ENCODE results near the gene INVS. TPM values are rescaled to one million over a fixed set of nuclear protein-coding genes. Genes with fewer than 3 reads are reported as not detected.

The INVS gene
- polyA plus RNA-seq, 1 experiment, result 9.7 TPM

GRCh38 chr9:100082782-100083181 lies 16.3 kb upstream of the INVS start:
- CTCF ChIA-PET, result interaction anchor here (0.6 kb wide), 1 partner anchor 81 kb away, joined by 3 read pairs; no protein-coding TSS in a partner anchor
- POLR2A ChIA-PET, result no interaction called here
- Histone ChIP-seq H3K36me3 (ENCODE audit: control insufficient read depth, insufficient read depth, low read length) (no peaks in the 10 kb centered on the region), H3K4me3 (ENCODE audit: low read depth, low read length) (no peak overlapping the region), H3K27me3 (ENCODE audit: control insufficient read depth, insufficient read depth, low read length) (no peaks in the 10 kb centered on the region)
- peak; percentile 20 for DNase-seq (ENCODE audit: low read depth)
- no peak for TF ChIP-seq CTCF (IDR thresholded peaks at IDR 0.05; ENCODE audit: insufficient read depth, low read depth, low read length)

DNA sequence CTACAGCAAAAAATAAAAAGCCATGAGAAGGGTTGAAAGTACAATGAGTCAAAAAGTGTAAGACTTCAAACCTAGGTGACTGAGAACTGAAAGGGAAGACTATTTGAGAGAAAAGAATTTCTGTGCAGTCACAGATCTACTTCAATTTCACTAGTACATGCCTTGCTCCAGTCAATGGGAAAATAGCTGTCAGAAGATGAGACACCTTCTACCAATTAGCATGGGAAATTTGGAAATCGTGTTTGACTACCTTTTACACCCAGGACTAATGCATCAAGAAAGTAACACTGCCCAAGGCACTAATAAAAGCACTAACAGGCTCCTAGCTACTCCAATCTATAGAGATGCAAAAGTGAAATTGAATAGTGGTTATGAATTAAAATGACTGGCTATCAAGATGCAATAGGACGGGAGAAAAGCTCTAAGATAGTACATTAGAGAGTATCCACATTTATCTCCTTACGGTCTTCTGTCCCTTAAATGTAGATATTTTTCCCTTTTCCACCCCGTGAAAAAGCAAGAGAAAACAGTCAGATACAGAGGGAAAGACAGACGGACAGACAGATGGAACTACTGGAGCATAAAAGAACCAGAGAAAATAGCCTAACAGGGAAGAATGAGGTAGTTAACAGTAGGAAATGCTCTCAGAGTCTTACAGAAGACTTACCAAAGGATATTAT lies 15.5 kb upstream of the INVS start:
- Histone ChIP-seq H3K27me3 (ENCODE audit: control insufficient read depth, insufficient read depth, low read length) (no peaks in the 10 kb centered on the region; the same call in 1 of the 2 replicates), H3K36me3 (ENCODE audit: control insufficient read depth, insufficient read depth, low read length) (no peaks in the 10 kb centered on the region), H3K4me3 (ENCODE audit: low read depth, low read length) (no peak overlapping the region)
- POLR2A ChIA-PET, result no interaction called here
- CTCF ChIA-PET, result interaction anchor here (0.6 to 1.1 kb wide), 2 partner anchors 9 to 82 kb away, joined by 3 to 6 read pairs; no protein-coding TSS in a partner anchor
- TF ChIP-seq CTCF (IDR thresholded peaks at IDR 0.05; ENCODE audit: insufficient read depth, low read depth, low read length), result no peak
- no peak for DNase-seq (ENCODE audit: low read depth)

GRCh38 chr9:100084128-100084453 lies 15.0 kb upstream of the INVS start:
- POLR2A ChIA-PET, result no interaction called here

GRCh38 chr9:100084734-100085133 lies 14.3 kb upstream of the INVS start:
- Histone ChIP-seq H3K4me3 (ENCODE audit: low read depth, low read length) (no peak overlapping the region), H3K36me3 (ENCODE audit: control insufficient read depth, insufficient read depth, low read length) (no peaks in the 10 kb centered on the region), H3K27me3 (ENCODE audit: control insufficient read depth, insufficient read depth, low read length) (no peaks in the 10 kb centered on the region; the same call in 1 of the 2 replicates)
- no peak for TF ChIP-seq CTCF (IDR thresholded peaks at IDR 0.05; ENCODE audit: insufficient read depth, low read depth, low read length)
- ChIA-PET POLR2A (no interaction called here), CTCF (no interaction called here)
- DNase-seq (ENCODE audit: low read depth), result no peak

More at GRCh38 chr9:100084128-100084453, 15.0 kb upstream of the INVS start:
- no peaks in the 10 kb centered on the region for H3K36me3 ChIP-seq (ENCODE audit: control insufficient read depth, insufficient read depth, low read length)
- DNase-seq (ENCODE audit: low read depth), result no peak
- CTCF ChIA-PET, result interaction anchor here (1.1 kb wide), 1 partner anchor 9 kb away, joined by 6 read pairs; no protein-coding TSS in a partner anchor
- no peak overlapping the region for H3K4me3 ChIP-seq (ENCODE audit: low read depth, low read length)
- no peak for TF ChIP-seq CTCF (IDR thresholded peaks at IDR 0.05; ENCODE audit: insufficient read depth, low read depth, low read length)
- no peaks in the 10 kb centered on the region; the same call in 1 of the 2 replicates for H3K27me3 ChIP-seq (ENCODE audit: control insufficient read depth, insufficient read depth, low read length)

DNA sequence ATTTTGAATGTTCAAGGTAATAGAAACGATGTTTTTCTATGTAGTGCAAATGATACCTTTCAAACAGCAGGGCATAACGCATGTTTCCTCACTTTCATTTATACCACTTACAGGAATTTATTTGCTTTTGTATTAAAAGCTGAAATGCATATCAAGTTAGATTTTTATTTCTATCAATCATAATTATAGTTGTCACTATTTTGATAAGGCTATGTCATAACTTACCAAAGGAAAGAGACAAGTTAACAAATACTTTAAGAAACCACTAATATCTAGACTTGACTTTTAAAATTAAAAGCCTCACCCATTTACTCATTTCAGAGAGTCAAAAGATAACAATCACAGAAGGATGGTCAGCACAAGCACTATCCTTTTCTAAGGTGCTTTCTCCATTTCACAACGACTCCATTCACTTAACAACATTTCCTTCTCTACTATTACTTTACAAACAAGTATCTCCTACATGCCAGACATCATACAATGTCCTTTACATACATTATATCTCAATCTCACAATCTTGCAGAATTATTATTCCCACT lies 12.9 kb upstream of the INVS start:
- no peak for TF ChIP-seq CTCF (IDR thresholded peaks at IDR 0.05; ENCODE audit: insufficient read depth, low read depth, low read length)
- ChIA-PET POLR2A (no interaction called here), CTCF (no interaction called here)
- H3K27me3 ChIP-seq (ENCODE audit: control insufficient read depth, insufficient read depth, low read length), result no peaks in the 10 kb centered on the region; the same call in 1 of the 2 replicates
- H3K4me3 ChIP-seq (ENCODE audit: low read depth, low read length), result no peak overlapping the region
- no peak for DNase-seq (ENCODE audit: low read depth)
- H3K36me3 ChIP-seq (ENCODE audit: control insufficient read depth, insufficient read depth, low read length), result no peaks in the 10 kb centered on the region
